Measurements from ENCODE around the gene DUSP22.
"Not testable (repeated sequence)": the region's sequence is repeated elsewhere in the genome, so short reads cannot be mapped to it uniquely, and the experiment has no call there.

The DUSP22 gene

GRCh38 chr6:364609-365540, 72.6 kb downstream of the DUSP22 start:
- DNase-seq (ENCODE audit: low read depth), result no peak

DNA sequence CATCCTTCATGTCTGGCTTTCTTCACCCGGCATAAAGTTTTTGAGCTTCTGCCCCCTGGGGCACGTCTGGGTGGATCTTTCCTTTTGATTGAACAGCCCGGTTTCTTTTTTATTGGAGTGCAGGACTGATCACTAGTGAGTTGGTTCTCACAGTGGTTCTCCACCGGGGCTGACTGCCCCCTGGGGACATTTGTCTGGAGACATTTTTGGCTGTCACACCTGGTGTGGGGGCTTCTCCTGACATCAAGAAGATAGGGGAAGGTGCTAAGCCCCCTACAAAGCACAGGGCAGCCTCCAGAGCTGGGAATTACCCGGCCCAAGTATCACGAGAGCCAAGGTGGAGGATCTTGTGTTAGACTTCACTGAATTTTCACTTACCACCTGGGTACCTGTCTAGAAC, 73.5 kb downstream of the DUSP22 start:
- DNase-seq (ENCODE audit: low read depth), result no peak

GRCh38 chr6:366389-367297, 74.4 kb downstream of the DUSP22 start:
- DNase-seq (ENCODE audit: low read depth), result no peak

- DNase-seq (ENCODE audit: low read depth), result no peak
Observed at GRCh38 chr6:367298-367794, 75.1 kb downstream of the DUSP22 start.

DNA sequence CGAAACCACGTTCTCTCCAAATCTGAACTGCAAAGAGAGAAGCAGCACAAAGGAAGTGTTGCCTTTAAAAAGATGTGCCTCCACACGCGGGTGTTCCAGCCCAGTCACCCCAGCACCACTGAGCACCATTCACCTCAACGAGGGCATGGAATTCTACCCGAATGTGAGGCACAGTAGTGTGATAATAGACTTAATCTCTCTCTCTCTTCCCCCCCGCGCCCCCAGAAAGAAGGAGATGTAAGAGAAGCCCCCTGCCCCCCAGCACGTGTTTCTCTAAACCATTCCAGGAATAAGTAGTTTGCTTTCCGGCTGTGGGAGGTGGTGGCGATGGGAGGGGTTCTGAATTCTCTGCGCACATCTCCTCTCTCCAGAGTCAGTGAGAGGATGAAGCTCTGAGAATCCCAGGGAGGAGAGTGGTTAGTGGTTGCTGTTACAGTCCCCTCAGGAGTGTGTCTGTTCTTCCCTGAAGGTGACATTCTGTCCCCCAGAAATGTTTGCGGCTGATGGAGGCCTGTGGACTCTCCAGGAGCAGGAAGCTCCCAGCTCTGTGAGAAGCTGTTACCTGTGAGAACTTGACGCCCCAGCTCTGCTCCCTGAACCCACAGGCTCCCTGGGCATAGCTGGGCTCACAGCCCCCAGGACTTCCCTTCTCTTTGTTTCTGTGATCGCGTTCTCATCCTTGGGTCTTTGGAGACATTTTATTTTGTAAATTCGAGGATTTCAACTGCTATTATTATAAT, 75.8 kb downstream of the DUSP22 start:
- DNase-seq (ENCODE audit: low read depth), result no peak

DNA sequence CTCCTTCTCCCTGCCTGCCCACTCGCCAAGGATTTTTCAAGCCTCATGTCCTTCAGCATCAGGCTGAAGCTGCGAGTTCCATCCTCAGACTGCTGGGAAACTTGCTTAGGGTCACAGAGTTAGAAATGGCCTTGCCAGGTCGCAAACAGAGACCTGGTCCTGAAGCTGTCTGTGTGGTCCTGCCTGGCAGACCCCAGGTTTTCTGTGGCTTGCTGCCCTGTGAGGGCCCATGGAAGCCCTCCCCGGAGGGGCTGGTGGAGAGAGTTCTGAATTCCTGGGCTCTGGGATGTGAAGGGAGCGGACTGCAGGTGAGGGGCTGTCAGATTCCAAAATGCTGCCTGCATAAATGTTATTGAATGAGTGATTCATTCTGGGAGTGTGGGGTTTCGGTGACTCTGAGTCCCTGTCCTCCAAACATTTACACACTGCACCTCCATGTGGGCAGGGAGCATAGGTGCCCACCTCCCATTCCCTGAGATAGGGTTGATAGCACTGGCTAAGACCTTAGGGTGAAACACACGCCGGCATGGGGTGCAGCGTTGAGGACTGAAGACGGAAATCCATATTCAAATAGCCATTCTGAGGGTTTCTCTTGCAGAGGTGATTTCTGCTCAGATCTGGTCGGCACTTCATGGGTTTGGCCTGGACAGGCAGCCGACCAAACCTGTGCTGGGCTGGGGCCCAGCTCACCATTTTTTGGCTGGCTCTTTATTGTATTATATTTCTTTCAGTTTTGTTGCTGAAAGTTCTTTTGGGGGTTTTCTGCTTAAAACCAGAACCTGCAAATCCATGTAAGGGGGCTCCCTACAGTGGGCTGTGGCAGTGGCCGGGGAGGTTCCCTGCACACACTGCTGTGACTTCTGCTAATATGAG, 77.5 kb downstream of the DUSP22 start:
- DNase-seq (ENCODE audit: low read depth), result no peak

GRCh38 chr6:370555-370954, 78.3 kb downstream of the DUSP22 start:
- no peak for DNase-seq (ENCODE audit: low read depth)

- not testable (repeated sequence) for DNase-seq (ENCODE audit: low read depth)
Observed at GRCh38 chr6:371851-372250, 79.6 kb downstream of the DUSP22 start.

GRCh38 chr6:372336-372911, 80.1 kb downstream of the DUSP22 start:
- no peak for DNase-seq (ENCODE audit: low read depth)

- DNase-seq (ENCODE audit: low read depth), result no peak
Observed at GRCh38 chr6:373031-373430, 80.7 kb downstream of the DUSP22 start.

DNA sequence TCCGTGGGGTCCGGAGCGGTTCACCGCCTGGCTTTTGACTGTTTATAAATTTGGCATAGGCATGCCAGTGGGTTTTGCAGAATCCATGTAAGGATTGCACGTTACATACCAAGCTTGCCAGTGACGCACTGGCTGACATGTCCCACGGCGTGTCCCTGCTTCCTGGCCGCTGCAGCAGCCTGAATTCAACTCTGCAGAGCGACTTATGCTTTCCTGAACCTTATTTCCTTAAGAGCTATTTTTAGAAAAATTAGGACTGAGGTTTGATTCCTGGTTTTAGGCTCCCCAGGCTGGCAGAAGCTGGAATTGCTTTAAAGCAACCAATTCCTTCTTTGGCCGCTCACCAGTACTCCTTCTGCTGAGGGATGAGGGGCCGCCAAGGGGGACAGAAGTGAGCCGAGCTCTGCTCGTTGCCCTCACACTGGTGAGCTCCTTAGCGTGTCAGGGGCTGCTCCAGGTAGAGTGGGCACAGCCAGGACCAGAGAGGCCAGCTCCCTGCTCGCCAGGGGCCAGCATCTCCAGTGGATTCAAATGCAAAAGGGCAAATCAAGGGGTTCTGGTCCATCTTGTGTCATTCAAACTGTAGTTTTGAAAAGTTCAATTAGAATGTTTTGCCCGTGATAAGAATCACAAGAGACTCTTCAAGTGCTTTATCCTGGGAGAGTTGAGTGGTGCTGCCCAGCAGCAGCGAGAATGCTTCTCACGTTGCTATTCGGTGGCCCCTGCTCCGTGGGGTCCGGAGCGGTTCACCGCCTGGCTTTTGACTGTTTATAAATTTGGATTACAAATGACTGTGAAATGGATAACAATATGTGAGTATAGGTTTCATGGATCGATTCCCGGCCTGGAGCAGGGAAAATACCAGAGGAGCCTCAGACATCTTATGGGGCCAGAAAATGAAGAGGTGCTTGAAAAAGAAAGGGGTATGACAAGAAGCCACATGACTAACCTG, 81.8 kb downstream of the DUSP22 start:
- no peak for DNase-seq (ENCODE audit: low read depth)

GRCh38 chr6:374956-375355, 82.7 kb downstream of the DUSP22 start:
- DNase-seq (ENCODE audit: low read depth), result no peak

- DNase-seq (ENCODE audit: low read depth), result no peak
Observed at GRCh38 chr6:376827-377640, 84.7 kb downstream of the DUSP22 start.

GRCh38 chr6:377641-378020, 85.3 kb downstream of the DUSP22 start:
- DNase-seq (ENCODE audit: low read depth), result not testable (repeated sequence)

- no peak for DNase-seq (ENCODE audit: low read depth)
Observed at GRCh38 chr6:378090-378957, 86.0 kb downstream of the DUSP22 start.

DNA sequence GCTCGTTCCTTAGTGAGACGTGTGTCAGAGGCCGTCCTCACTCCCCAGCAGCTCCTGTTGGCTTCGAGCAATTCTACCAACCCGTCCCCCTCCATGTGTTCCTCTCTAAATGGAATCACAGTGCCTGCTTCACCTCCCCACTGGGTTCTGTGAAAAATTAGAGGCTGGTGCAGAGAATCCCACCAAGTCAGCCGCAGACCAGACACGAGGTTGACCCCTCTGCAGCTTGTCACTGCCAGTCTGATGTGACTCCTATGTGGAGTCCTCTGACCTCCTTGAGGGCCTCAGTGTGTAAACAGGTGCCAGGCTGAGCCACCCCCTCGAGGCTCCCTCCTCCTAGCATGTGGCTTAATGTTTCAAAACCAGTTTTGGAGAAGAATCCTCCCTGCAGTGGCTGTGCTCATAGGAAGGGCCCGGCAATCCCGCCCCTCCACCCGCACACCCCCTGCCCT, 86.7 kb downstream of the DUSP22 start:
- no peak for DNase-seq (ENCODE audit: low read depth)

DNA sequence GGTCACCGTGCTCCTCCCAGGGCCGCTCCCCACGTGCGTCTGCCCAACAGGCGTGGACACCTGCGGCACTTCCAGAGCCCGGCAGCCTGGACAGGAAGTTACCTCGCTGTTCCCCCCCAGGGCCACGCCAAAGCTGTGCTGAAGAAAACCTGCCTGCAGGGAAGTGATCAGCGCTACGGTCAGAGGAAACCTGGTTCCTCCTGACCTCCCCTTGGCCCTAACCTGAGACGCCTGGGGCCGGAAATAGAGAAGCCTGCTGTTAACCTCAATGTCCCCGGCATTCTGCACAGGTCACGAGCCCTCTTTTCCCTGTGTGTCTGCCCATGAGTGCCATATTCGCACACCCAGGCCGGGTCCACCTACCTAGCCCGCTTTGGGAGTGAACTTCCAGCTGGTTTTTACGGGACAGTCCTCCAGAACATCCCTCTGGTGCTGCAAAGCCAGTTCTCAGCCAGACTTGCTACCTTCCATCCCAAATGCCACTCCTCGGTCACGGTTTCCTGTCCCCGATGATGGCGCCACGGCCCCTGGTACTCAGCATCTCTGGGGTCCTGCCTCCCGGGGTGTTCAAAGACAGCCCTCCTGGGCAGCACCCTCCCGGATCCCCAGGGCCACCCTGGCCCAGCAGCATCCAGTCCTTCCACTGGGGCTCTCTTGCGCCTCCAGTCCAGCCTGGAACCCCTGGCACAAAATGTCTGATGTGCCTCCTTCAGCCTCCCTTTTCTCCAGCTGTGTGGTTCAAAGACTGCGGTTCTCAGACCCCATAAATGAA, 87.3 kb downstream of the DUSP22 start:
- DNase-seq (ENCODE audit: low read depth), result no peak
